ENCODE results near the gene SEPTIN6.

Gene SEPTIN6

GRCh38 chrX:119721487-119721886 is 28.5 kb upstream of the SEPTIN6 start:
- no peak for DNase-seq (ENCODE audit: extremely low spot score)
- TF ChIP-seq ARNT (IDR thresholded peaks at IDR 0.05) (no peak), FOXA1 (IDR thresholded peaks at IDR 0.05) (no peak), LEF1 (IDR thresholded peaks at IDR 0.05; ENCODE audit: borderline replicate concordance) (no peak), ZNF384 (IDR thresholded peaks at IDR 0.05) (no peak)
- TF ChIP-seq, protein P1, sequence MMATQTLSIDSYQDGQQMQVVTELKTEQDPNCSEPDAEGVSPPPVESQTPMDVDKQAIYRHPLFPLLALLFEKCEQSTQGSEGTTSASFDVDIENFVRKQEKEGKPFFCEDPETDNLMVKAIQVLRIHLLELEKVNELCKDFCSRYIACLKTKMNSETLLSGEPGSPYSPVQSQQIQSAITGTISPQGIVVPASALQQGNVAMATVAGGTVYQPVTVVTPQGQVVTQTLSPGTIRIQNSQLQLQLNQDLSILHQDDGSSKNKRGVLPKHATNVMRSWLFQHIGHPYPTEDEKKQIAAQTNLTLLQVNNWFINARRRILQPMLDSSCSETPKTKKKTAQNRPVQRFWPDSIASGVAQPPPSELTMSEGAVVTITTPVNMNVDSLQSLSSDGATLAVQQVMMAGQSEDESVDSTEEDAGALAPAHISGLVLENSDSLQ (IDR thresholded peaks at IDR 0.05), result no peak
- POLR2A ChIA-PET, result no interaction called here
- CTCF ChIA-PET, result interaction anchor here (0.6 kb wide), 1 partner anchor 14 kb away, joined by 4 read pairs; no protein-coding TSS in a partner anchor

- DNase-seq (ENCODE audit: extremely low spot score), result no peak
- TF ChIP-seq SUZ12 (IDR thresholded peaks at IDR 0.05), result no peak
- no peak for TF ChIP-seq SP1 (IDR thresholded peaks at IDR 0.05)
- TF ChIP-seq ELF4 (IDR thresholded peaks at IDR 0.05), result no peak
- TF ChIP-seq FOXA1 (IDR thresholded peaks at IDR 0.05), result no peak
- no peak for TF ChIP-seq LEF1 (IDR thresholded peaks at IDR 0.05; ENCODE audit: borderline replicate concordance)
- TF ChIP-seq FOXM1 (IDR thresholded peaks at IDR 0.05; ENCODE audit: borderline replicate concordance), result no peak
- no peak for TF ChIP-seq HDGF (IDR thresholded peaks at IDR 0.05; ENCODE audit: borderline replicate concordance)
- no peak for TF ChIP-seq ARNT (IDR thresholded peaks at IDR 0.05)
- no peak for TF ChIP-seq TARDBP (IDR thresholded peaks at IDR 0.05)
- no peak for TF ChIP-seq BHLHE40 (IDR thresholded peaks at IDR 0.05; ENCODE audit: borderline replicate concordance)
- POLR2A ChIA-PET, result no interaction called here
- CTCF ChIA-PET, result interaction anchor here (1.2 kb wide), 1 partner anchor 10 kb away, joined by 3 read pairs; no protein-coding TSS in a partner anchor
Observed at GRCh38 chrX:119709630-119710029, 16.7 kb upstream of the SEPTIN6 start.

GRCh38 chrX:119708936-119709335 is 16.0 kb upstream of the SEPTIN6 start:
- ChIA-PET POLR2A (no interaction called here), CTCF (no interaction called here)

DNA sequence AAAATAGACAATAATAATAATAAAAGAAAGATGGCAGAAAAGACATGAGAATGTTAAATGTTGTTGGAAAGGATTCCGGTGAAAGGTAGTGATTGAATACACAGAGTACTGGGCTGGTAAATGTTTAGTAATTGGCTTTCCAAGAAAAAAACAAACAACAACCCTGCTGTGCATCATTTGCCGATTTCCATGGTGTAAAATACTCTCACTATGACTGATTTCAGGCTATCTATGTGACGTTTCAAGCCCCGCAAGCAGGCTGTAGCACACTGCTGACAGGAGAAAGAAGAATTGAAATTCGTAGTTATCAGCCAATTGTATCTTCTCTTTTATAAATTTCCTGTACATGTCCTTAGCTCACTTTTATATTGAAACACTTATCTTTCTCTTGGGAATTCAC is 13.6 kb upstream of the SEPTIN6 start:
- DNase-seq (ENCODE audit: extremely low spot score), result no peak
- ChIA-PET POLR2A (no interaction called here), CTCF (no interaction called here)
- TF ChIP-seq NFRKB (IDR thresholded peaks at IDR 0.05) (no peak), ELF4 (IDR thresholded peaks at IDR 0.05) (no peak)

More at GRCh38 chrX:119708936-119709335, 16.0 kb upstream of the SEPTIN6 start:
- DNase-seq (ENCODE audit: extremely low spot score), result no peak
- TF ChIP-seq HDGF (IDR thresholded peaks at IDR 0.05; ENCODE audit: borderline replicate concordance) (no peak), ZNF384 (IDR thresholded peaks at IDR 0.05) (no peak), L3MBTL2 (conservative IDR thresholded peaks at IDR 0.05) (no peak), CTBP1 (IDR thresholded peaks at IDR 0.05; ENCODE audit: borderline replicate concordance) (no peak), FOXA1 (IDR thresholded peaks at IDR 0.05) (no peak), FOXM1 (IDR thresholded peaks at IDR 0.05; ENCODE audit: borderline replicate concordance) (no peak), LEF1 (IDR thresholded peaks at IDR 0.05; ENCODE audit: borderline replicate concordance) (no peak), TARDBP (IDR thresholded peaks at IDR 0.05) (no peak), SP1 (IDR thresholded peaks at IDR 0.05) (no peak), ARNT (IDR thresholded peaks at IDR 0.05) (no peak), FOXK2 (IDR thresholded peaks at IDR 0.05) (no peak)
- TF ChIP-seq, protein P1 (IDR thresholded peaks at IDR 0.05), result no peak

GRCh38 chrX:119698845-119699244 is 5.9 kb upstream of the SEPTIN6 start:
- DNase-seq (ENCODE audit: extremely low spot score), result peak; percentile 70
- TF ChIP-seq, protein P1 (IDR thresholded peaks at IDR 0.05), result no peak
- no peak for TF ChIP-seq SUZ12 (IDR thresholded peaks at IDR 0.05)
- ChIA-PET CTCF (interaction anchor here (1.0 to 1.2 kb wide), 2 partner anchors 9 to 12 kb away, joined by 3 to 5 read pairs; no protein-coding TSS in a partner anchor), POLR2A (no interaction called here)

DNA sequence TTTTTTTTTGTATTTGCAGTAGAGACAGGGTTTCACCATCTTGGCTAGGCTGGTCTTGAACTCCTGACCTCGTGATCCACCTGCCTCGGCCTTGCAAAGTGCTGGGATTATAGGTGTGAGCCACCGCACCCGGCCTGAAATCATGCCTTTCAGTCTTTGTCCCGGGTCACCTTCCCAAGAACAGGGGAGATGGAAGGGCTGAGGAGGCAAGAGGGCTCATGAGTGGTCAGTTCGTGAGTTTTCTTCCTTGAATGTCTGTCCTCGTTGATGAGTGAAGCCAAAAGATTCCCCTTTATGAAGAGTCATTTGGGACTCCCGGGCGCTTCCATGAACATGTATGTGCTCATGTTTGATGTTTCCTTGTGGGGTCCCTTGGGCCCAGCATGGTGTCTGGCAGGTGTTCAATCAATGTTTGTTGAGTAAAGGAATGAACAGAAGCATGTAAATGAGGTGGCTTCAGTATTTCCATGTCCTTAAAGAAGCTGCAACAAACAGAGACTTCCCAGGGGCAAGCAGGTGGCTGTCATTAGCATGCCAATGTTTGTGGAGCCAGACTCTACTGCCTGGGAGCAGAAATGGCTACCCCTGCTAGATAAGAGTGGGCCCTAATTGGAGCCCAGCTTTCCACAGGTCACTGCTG is 3.4 kb upstream of the SEPTIN6 start:
- DNase-seq (ENCODE audit: extremely low spot score), result no peak
- TF ChIP-seq LEF1 (IDR thresholded peaks at IDR 0.05; ENCODE audit: borderline replicate concordance), result no peak
- TF ChIP-seq ARNT (IDR thresholded peaks at IDR 0.05), result no peak
- no peak for TF ChIP-seq FOXA1 (IDR thresholded peaks at IDR 0.05)
- TF ChIP-seq NFRKB (IDR thresholded peaks at IDR 0.05), result no peak
- no peak for TF ChIP-seq SP1 (IDR thresholded peaks at IDR 0.05)
- TF ChIP-seq ELF4 (IDR thresholded peaks at IDR 0.05), result no peak
- TF ChIP-seq L3MBTL2 (conservative IDR thresholded peaks at IDR 0.05), result no peak
- TF ChIP-seq FOXM1 (IDR thresholded peaks at IDR 0.05; ENCODE audit: borderline replicate concordance), result no peak
- ChIA-PET POLR2A (interaction anchor here (1.2 kb wide), 1 partner anchor 95 kb away, joined by 3 read pairs; the partner anchor contains the start of gene RPL39), CTCF (interaction anchor here (0.6 to 1.8 kb wide), 2 partner anchors 20 to 32 kb away, joined by 5 to 9 read pairs; no protein-coding TSS in a partner anchor)

DNA sequence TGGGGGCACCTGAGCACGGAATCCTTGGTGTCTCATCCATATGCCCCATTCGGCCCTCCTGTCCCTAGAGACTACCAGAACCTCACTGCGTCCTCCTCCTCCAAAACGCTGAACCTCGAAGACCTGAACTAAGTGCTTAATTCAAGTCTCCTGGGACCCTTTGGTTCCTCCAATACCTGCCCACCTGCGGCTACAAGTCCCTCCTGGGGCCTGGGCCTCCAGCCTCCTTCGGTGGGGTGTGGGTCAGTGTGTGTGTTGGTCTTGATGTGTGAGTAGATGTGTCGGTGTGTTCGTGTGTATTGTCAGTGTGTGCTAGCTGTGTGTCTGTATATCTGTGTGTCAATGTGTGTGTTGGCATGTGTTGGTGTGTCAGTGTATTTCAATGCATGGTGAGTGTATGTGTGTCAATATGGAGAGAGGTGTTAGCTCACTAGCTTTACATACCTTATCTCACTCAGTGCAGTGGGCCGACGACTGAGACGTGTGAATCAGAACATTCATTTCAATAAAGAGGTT is 2.6 kb upstream of the SEPTIN6 start:
- POLR2A ChIA-PET, result interaction anchor here (1.2 kb wide), 1 partner anchor 96 kb away, joined by 3 read pairs; the partner anchor contains the start of gene RPL39
- no peak for DNase-seq (ENCODE audit: extremely low spot score)
- CTCF ChIA-PET, result interaction anchor here (1.8 kb wide), 1 partner anchor 33 kb away, joined by 9 read pairs; no protein-coding TSS in a partner anchor
- TF ChIP-seq TARDBP (IDR thresholded peaks at IDR 0.05), result no peak
- TF ChIP-seq SP1 (IDR thresholded peaks at IDR 0.05), result no peak
- TF ChIP-seq ARNT (IDR thresholded peaks at IDR 0.05), result no peak
- TF ChIP-seq, protein P1 (IDR thresholded peaks at IDR 0.05), result no peak
- TF ChIP-seq FOXK2 (IDR thresholded peaks at IDR 0.05), result no peak
- TF ChIP-seq LEF1 (IDR thresholded peaks at IDR 0.05; ENCODE audit: borderline replicate concordance), result no peak
